ENCODE data around the gene RFT1.

The RFT1 gene

DNA sequence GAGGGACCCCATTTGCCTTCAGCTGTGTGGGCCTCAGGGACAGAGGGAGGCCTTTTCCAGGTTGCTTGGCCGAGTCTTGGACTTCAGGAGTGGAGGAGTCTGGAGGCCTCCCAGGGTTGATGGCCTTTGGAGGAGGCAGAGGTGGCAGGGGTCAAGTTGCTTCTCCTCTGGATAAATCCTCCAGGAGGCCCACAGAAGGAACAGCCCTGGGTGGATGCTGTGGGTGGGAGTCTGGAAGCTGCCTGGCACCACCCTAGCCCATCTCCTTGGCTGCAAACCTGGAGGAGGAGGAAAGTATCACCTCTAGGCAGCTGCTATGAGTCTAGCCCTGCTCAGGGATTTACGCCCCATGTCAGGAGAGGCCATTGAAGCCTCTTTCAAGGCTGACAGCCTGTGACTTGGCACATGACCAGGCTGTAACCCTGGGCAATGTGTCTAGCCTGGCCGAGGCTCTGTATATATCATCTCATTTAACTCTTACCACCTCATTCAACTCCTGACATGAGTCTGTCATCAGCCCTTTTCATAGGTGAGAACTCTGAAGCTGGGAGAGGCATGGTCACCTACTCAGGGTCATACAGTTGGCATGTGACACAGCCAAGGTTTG lies 27.8 kb upstream of the RFT1 start:
- TF ChIP-seq, protein P1, sequence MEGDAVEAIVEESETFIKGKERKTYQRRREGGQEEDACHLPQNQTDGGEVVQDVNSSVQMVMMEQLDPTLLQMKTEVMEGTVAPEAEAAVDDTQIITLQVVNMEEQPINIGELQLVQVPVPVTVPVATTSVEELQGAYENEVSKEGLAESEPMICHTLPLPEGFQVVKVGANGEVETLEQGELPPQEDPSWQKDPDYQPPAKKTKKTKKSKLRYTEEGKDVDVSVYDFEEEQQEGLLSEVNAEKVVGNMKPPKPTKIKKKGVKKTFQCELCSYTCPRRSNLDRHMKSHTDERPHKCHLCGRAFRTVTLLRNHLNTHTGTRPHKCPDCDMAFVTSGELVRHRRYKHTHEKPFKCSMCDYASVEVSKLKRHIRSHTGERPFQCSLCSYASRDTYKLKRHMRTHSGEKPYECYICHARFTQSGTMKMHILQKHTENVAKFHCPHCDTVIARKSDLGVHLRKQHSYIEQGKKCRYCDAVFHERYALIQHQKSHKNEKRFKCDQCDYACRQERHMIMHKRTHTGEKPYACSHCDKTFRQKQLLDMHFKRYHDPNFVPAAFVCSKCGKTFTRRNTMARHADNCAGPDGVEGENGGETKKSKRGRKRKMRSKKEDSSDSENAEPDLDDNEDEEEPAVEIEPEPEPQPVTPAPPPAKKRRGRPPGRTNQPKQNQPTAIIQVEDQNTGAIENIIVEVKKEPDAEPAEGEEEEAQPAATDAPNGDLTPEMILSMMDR (IDR thresholded peaks at IDR 0.05), result no peak

DNA sequence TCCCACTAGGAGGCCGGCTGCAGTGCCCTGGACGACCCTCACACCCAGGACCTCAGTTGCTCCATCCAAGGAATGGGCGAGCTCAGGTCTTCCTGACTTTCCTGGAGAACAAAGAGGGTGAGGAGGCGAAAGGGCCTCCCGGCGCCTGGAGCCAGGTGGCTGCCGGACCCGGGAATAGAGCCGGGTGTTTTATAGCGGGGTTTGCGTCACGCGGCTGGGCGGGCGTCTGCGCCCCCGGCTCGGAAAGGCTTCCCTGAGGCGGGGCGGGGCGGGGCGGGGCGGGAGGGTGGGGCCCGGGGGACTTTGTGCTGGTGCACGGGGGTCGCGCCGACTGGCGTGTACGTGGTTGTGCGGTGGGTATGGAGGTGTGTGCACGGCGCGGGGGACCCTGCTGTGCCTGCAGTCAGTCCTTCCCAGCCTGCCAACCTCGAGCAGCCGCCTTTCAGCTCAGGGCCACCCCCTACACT lies 26.2 kb upstream of the RFT1 start:
- TF ChIP-seq, protein P1 (IDR thresholded peaks at IDR 0.05), result no peak

DNA sequence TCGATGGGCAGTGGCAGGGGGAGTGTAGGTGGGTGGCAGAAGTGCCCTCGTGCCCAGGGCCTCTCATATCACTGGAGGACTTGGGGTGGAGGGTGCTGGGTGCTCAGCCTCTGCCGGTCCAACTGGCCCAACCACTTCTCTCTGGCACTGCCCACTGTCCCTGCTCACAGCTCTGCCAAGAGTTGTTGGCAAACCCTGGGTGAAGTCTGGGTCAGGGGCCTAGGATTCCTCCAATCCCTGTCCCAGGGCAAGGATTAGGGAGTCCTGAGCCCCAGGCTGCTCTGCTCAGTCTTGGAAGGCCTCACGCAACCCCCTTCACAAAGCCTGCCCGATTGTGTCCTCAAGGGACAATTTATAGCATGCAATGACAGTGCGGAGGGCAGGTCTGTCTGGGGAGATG lies 25.5 kb upstream of the RFT1 start:
- TF ChIP-seq, protein P1 (IDR thresholded peaks at IDR 0.05), result no peak

DNA sequence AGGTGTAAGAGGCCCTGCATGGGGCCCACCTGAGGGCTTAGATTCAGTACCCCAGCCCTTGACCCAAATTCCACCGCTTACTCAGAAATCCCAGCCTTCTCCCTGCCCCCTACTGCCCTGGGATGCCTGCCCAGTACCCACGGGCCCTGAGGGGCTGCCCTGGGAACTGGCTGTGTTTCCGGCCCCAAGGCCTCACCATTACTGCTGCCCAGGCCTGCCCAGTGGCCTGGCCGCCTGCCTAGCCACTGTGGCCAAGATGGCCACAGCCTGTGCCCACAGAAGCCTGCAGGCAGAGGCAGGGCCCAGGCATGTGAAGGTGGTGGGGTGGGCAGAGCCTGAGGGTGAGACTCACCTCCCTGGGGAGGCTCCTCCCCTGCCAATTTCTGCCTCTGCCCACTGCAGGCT lies 24.6 kb upstream of the RFT1 start:
- TF ChIP-seq, protein P1 (IDR thresholded peaks at IDR 0.05), result no peak

DNA sequence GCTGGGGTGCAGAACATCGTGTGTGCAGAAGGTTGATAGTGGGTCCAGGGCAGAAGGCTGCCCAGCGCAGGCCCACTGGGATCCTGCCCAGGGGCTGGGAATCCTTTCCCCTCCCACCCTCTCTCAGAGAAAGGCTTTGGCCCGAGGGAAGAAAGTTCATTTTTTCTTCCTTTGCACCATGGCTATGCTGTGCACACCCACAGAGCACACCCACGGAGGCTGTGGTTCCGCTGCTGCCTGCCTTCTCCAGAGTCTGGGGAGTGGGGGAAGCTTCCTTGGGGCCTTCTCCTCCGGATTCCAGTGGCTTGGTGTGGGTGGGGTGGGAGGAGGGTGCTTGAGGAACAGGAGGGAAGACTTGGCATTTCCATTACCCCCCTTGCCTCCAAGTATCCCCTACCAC lies 23.7 kb upstream of the RFT1 start:
- TF ChIP-seq, protein P1 (IDR thresholded peaks at IDR 0.05), result no peak

DNA sequence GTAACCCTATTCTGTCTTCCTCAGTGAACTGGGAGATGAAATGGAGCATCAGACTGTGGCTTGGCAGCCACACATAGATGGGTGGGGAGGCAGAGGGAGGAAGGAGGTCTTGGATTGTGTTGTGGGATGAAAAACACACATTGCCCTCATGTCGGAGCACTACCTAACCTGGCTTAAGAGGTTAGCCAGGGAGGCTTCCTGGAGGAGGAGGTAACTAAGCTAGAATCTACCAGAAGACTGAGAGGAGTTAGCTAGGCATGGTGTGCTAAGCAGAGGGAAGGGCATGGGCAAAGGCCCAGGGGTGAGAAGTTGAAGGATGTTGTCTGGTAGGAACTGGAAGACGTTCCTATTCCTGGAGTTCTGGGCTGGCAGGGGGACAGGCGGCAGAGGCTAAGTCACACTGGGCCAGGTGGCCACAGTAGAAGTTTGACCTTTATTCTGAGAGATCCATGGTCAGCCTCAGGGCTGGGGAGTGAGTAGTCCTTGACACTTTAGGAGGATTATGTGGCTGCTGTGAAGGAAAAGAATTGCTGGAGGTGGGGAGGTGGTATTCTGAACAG lies 23.1 kb upstream of the RFT1 start:
- TF ChIP-seq, protein P1 (IDR thresholded peaks at IDR 0.05), result no peak

DNA sequence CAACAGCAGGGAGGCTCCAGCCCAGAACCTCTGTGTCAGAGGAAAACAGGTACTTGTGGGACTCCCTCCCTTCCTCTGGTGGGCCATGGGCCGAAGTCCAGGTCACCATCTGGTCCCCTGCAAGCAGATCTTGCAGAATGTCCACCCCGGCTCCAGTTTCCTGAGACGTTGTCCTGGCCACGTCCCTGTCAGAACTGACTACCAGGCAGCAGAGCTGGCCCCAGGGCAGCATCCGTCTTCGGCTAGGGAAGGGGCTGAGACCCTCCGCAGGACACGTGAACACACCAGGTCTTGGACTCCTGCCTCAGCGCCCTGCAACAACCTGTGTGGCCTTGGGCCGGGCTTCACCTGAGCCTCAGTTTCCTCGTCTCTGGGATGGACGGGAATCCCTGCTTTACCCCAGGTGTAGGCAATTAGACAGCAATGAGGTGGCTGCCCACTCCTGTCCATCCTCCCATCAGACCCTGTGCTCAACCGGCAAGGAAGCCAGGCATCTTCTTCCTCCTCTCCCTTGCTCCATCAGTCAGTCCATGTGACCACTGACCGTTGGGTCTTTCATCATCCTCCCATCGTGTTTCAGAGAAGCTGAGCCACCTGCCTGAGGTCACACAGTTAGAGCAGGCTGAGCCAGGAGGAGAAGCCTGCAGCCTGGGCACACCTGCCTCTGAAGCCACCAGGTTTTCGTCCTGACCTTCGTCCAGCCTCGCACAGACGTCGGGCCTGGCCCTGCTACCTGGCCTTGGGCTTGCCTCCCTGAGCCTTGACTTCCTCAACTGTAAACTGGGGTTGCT lies 21.8 kb upstream of the RFT1 start:
- TF ChIP-seq, protein P1 (IDR thresholded peaks at IDR 0.05), result no peak

All from LNCAP (cell line).